GM12878 (cell line): ENCODE data around the gene SCRG1. TPM values are rescaled to one million over a fixed set of nuclear protein-coding genes. Genes with fewer than 3 reads are reported as not detected.
A peak's percentile ranks its signal among the peaks of the same experiment; 100 is the strongest.

Experiments
- FOXM1 ChIP-seq: IDR thresholded peaks from 2 replicates; pipeline ENCODE4 v1.6.1; 2012; ENCODE audit warnings: low read depth, mild to moderate bottlenecking, inconsistent platforms, low read length, moderate library complexity
- HCFC1 ChIP-seq: fragments of 150-350 bp; IDR thresholded peaks from 2 replicates; pipeline ENCODE4 v1.6.1; 2014; ENCODE audit warnings: low read length
- KDM1A ChIP-seq: fragments of 200-600 bp; sonication (generic); IDR thresholded peaks from 2 replicates; pipeline ENCODE4 v1.6.1; 2016; ENCODE audit warnings: borderline replicate concordance
- NR2F1 ChIP-seq: fragments of 450-650 bp; conservative IDR thresholded peaks from 2 replicates; pipeline ENCODE4 v1.6.1; 2017; ENCODE audit warnings: mild to moderate bottlenecking
- NRF1 ChIP-seq: conservative IDR thresholded peaks from 2 replicates; pipeline ENCODE4 v1.6.1; 2011; ENCODE audit warnings: mild to moderate bottlenecking, low read depth, low read length, improper control_type of control experiment
- PML ChIP-seq: IDR thresholded peaks from 2 replicates; pipeline ENCODE4 v1.6.1; 2012; ENCODE audit warnings: low read length, inconsistent platforms
- RB1 ChIP-seq: fragments of 450-650 bp; formaldehyde crosslinking; IDR thresholded peaks from 2 replicates; pipeline ENCODE4 v1.6.1; 2017; ENCODE audit warnings: mild to moderate bottlenecking, borderline replicate concordance
- SMAD5 ChIP-seq: IDR thresholded peaks from 2 replicates; pipeline ENCODE4 v1.6.1; 2016; ENCODE audit warnings: antibody characterized with exemption, low read depth
- SUZ12 ChIP-seq: fragments of 200-600 bp; sonication (generic); IDR thresholded peaks from one replicate; pipeline ENCODE4 v1.6.1; 2018; ENCODE audit warnings: antibody characterized with exemption, mild to moderate bottlenecking; ENCODE audit not compliant: unreplicated experiment
- polyA plus RNA-seq, 11 experiments: library from polyadenylated mRNA; depleted of rRNA in 4 of 11; unstranded in 6 of 11; stranded (reverse) in 5 of 11; fragments of >200 nt; fragmentation: Nextera tagmentation in 4 of 11; fragmentation: Illumina TruSeq in 1 of 11; extraction: Ambion mirVana in 4 of 11; extraction: Trizol in 1 of 11; gene quantifications; 1 replicate in 1 of 11; 2 replicates in 10 of 11; pipeline versions ENCODE4 v1.2.1 to v1.2.3, GENCODE V29; 2011 to 2016; ENCODE audit warnings: inconsistent platforms in 2 of 11, missing spikeins in 2 of 11, low read depth in 1 of 11
- total RNA-seq, 4 experiments: library from RNA; depleted of rRNA in 3 of 4; stranded (reverse); fragments of >200 nt in 3 of 4; fragmentation: Illumina TruSeq in 1 of 4; extraction: Trizol in 1 of 4; gene quantifications; 2 replicates each; pipeline versions ENCODE4 v1.2.1 to v1.2.3, GENCODE V29; 2013 to 2021
- TF ChIP-seq, protein P1 (sequence below): IDR thresholded peaks from 2 replicates; pipeline ENCODE4 v1.6.1; 2011; ENCODE audit warnings: borderline replicate concordance, low read depth, mild to moderate bottlenecking, moderate library complexity, low read length; ENCODE audit not compliant: insufficient read depth, poor library complexity, severe bottlenecking
- TF ChIP-seq, protein P2 (sequence below): fragments of 450-650 bp; IDR thresholded peaks from 2 replicates; pipeline ENCODE4 v1.6.1; 2017; ENCODE audit warnings: mild to moderate bottlenecking
- TF ChIP-seq, protein P3 (sequence below): fragments of 150-350 bp; IDR thresholded peaks from 2 replicates; pipeline ENCODE4 v1.6.1; 2016; ENCODE audit warnings: low read depth, low read length
- TF ChIP-seq, protein P4 (sequence below): fragments of 450-650 bp; IDR thresholded peaks from 2 replicates; pipeline ENCODE4 v1.6.1; 2017; ENCODE audit warnings: mild to moderate bottlenecking, moderate library complexity
- TF ChIP-seq, protein P5 (sequence below): fragments of 450-650 bp; formaldehyde crosslinking; IDR thresholded peaks from 2 replicates; pipeline ENCODE4 v1.5.0; 2022; ENCODE audit warnings: mild to moderate bottlenecking, missing genetic modification characterization

The SCRG1 gene
- total and polyA plus RNA-seq, 10 of the 15 experiments (the other 5 are each of a cell fraction or from before 2014, with no cell fraction given) = 0.02 to 0.58 (median 0.54) TPM; not detected in 7

DNA sequence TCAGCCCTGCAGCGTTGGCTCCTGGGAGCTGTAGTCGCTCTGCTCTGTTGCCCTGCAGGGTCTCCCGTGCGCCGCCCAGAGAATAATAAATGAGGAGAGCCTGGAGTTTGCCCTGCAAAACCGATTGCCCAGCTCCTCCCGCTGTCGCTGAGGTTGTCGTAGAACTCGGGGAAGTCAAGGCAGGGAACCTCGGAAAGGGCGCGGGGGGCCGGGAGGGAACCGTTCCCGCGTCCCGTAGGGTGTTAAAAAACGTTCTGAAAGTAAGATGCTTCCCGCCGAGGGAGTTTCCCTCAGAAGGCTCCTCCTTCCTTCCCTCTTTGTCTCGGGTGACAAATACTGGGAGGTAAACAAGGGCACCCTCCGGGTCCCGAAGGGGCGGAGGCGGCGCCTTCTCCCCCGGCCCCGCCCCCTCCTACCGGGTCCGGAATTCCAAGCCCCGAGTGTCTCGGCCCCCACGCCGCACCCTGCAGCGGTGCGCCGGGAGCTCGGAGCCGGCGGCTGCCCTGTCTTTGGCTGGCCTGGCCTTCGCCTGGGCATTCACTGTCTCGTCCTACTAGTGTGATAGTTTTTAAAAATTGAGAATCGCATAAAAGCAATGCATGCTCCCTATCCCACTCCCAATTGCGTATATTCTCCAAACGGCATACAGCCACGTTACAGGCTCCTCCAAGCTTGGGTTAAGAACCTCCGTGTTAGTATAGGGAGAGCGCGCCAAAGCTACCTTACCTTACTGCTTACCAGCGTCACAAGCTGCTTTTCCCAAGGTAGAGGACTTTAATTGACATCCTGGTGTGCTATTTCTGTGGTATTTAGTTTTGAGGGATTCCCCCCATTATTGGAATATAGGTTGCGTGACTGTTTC lies 63.8 kb downstream of the SCRG1 start (continued):
- TF ChIP-seq, protein P1, sequence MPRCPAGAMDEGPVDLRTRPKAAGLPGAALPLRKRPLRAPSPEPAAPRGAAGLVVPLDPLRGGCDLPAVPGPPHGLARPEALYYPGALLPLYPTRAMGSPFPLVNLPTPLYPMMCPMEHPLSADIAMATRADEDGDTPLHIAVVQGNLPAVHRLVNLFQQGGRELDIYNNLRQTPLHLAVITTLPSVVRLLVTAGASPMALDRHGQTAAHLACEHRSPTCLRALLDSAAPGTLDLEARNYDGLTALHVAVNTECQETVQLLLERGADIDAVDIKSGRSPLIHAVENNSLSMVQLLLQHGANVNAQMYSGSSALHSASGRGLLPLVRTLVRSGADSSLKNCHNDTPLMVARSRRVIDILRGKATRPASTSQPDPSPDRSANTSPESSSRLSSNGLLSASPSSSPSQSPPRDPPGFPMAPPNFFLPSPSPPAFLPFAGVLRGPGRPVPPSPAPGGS = peak; percentile 5
- TF ChIP-seq FOXM1 = no peak; the same call in 1 of the 2 replicates
- no peak for TF ChIP-seq PML
- TF ChIP-seq, protein P2, sequence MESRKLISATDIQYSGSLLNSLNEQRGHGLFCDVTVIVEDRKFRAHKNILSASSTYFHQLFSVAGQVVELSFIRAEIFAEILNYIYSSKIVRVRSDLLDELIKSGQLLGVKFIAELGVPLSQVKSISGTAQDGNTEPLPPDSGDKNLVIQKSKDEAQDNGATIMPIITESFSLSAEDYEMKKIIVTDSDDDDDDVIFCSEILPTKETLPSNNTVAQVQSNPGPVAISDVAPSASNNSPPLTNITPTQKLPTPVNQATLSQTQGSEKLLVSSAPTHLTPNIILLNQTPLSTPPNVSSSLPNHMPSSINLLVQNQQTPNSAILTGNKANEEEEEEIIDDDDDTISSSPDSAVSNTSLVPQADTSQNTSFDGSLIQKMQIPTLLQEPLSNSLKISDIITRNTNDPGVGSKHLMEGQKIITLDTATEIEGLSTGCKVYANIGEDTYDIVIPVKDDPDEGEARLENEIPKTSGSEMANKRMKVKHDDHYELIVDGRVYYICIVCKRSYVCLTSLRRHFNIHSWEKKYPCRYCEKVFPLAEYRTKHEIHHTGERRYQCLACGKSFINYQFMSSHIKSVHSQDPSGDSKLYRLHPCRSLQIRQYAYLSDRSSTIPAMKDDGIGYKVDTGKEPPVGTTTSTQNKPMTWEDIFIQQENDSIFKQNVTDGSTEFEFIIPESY = no peak
- TF ChIP-seq NR2F1 = no peak
- TF ChIP-seq SMAD5 = peak; percentile 59; the same call in 1 of the 2 replicates
- TF ChIP-seq NRF1 = no peak
- TF ChIP-seq, protein P3, sequence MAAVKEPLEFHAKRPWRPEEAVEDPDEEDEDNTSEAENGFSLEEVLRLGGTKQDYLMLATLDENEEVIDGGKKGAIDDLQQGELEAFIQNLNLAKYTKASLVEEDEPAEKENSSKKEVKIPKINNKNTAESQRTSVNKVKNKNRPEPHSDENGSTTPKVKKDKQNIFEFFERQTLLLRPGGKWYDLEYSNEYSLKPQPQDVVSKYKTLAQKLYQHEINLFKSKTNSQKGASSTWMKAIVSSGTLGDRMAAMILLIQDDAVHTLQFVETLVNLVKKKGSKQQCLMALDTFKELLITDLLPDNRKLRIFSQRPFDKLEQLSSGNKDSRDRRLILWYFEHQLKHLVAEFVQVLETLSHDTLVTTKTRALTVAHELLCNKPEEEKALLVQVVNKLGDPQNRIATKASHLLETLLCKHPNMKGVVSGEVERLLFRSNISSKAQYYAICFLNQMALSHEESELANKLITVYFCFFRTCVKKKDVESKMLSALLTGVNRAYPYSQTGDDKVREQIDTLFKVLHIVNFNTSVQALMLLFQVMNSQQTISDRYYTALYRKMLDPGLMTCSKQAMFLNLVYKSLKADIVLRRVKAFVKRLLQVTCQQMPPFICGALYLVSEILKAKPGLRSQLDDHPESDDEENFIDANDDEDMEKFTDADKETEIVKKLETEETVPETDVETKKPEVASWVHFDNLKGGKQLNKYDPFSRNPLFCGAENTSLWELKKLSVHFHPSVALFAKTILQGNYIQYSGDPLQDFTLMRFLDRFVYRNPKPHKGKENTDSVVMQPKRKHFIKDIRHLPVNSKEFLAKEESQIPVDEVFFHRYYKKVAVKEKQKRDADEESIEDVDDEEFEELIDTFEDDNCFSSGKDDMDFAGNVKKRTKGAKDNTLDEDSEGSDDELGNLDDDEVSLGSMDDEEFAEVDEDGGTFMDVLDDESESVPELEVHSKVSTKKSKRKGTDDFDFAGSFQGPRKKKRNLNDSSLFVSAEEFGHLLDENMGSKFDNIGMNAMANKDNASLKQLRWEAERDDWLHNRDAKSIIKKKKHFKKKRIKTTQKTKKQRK = no peak
- peak; percentile 50 for TF ChIP-seq HCFC1
- TF ChIP-seq, protein P4, sequence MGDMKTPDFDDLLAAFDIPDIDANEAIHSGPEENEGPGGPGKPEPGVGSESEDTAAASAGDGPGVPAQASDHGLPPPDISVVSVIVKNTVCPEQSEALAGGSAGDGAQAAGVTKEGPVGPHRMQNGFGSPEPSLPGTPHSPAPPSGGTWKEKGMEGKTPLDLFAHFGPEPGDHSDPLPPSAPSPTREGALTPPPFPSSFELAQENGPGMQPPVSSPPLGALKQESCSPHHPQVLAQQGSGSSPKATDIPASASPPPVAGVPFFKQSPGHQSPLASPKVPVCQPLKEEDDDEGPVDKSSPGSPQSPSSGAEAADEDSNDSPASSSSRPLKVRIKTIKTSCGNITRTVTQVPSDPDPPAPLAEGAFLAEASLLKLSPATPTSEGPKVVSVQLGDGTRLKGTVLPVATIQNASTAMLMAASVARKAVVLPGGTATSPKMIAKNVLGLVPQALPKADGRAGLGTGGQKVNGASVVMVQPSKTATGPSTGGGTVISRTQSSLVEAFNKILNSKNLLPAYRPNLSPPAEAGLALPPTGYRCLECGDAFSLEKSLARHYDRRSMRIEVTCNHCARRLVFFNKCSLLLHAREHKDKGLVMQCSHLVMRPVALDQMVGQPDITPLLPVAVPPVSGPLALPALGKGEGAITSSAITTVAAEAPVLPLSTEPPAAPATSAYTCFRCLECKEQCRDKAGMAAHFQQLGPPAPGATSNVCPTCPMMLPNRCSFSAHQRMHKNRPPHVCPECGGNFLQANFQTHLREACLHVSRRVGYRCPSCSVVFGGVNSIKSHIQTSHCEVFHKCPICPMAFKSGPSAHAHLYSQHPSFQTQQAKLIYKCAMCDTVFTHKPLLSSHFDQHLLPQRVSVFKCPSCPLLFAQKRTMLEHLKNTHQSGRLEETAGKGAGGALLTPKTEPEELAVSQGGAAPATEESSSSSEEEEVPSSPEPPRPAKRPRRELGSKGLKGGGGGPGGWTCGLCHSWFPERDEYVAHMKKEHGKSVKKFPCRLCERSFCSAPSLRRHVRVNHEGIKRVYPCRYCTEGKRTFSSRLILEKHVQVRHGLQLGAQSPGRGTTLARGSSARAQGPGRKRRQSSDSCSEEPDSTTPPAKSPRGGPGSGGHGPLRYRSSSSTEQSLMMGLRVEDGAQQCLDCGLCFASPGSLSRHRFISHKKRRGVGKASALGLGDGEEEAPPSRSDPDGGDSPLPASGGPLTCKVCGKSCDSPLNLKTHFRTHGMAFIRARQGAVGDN = no peak
- TF ChIP-seq, protein P5, sequence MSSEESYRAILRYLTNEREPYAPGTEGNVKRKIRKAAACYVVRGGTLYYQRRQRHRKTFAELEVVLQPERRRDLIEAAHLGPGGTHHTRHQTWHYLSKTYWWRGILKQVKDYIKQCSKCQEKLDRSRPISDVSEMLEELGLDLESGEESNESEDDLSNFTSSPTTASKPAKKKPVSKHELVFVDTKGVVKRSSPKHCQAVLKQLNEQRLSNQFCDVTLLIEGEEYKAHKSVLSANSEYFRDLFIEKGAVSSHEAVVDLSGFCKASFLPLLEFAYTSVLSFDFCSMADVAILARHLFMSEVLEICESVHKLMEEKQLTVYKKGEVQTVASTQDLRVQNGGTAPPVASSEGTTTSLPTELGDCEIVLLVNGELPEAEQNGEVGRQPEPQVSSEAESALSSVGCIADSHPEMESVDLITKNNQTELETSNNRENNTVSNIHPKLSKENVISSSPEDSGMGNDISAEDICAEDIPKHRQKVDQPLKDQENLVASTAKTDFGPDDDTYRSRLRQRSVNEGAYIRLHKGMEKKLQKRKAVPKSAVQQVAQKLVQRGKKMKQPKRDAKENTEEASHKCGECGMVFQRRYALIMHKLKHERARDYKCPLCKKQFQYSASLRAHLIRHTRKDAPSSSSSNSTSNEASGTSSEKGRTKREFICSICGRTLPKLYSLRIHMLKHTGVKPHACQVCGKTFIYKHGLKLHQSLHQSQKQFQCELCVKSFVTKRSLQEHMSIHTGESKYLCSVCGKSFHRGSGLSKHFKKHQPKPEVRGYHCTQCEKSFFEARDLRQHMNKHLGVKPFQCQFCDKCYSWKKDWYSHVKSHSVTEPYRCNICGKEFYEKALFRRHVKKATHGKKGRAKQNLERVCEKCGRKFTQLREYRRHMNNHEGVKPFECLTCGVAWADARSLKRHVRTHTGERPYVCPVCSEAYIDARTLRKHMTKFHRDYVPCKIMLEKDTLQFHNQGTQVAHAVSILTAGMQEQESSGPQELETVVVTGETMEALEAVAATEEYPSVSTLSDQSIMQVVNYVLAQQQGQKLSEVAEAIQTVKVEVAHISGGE (CRISPR knock-in tag) = no peak
- TF ChIP-seq RB1 = no peak
- no peak for TF ChIP-seq KDM1A
- no peak for TF ChIP-seq SUZ12
